Endothelial cell of umbilical vein (primary cell): Measurements from ENCODE around the gene ESPN.

Experiments used
- EZH2 ChIP-seq: IDR thresholded peaks from 2 replicates; pipeline ENCODE4 v1.6.1; 2012; ENCODE audit warnings: borderline replicate concordance, low read depth, mild to moderate bottlenecking, moderate library complexity, low read length, inconsistent platforms; ENCODE audit not compliant: severe bottlenecking
- POLR2A ChIP-seq: IDR thresholded peaks from 2 replicates; pipeline ENCODE4 v1.6.1; 2012; ENCODE audit warnings: low read depth, mild to moderate bottlenecking, control low read depth, low read length
- POLR2AphosphoS5 ChIP-seq: IDR thresholded peaks from 2 replicates; pipeline ENCODE4 v1.6.1; 2012; ENCODE audit warnings: low read depth, mild to moderate bottlenecking, control low read depth, low read length, moderate library complexity; ENCODE audit not compliant: insufficient read depth
- TF ChIP-seq, protein P1 (sequence below), 2 donors: IDR thresholded peaks; 1 replicate in 1 of 2; 2 replicates in 1 of 2; pipeline ENCODE4 v1.5.1; 2011; ENCODE audit warnings: low read length in 2 of 2, mild to moderate bottlenecking in 2 of 2, moderate library complexity in 2 of 2, control low read depth in 1 of 2, inconsistent platforms in 1 of 2, low read depth in 1 of 2; ENCODE audit not compliant: insufficient read depth in 1 of 2; ENCODE audit errors: extremely low read depth in 1 of 2
- TF ChIP-seq, protein P2 (sequence below): IDR thresholded peaks from 2 replicates; pipeline ENCODE4 v1.6.1; 2011; ENCODE audit not compliant: insufficient read depth, insufficient read length

DNA sequence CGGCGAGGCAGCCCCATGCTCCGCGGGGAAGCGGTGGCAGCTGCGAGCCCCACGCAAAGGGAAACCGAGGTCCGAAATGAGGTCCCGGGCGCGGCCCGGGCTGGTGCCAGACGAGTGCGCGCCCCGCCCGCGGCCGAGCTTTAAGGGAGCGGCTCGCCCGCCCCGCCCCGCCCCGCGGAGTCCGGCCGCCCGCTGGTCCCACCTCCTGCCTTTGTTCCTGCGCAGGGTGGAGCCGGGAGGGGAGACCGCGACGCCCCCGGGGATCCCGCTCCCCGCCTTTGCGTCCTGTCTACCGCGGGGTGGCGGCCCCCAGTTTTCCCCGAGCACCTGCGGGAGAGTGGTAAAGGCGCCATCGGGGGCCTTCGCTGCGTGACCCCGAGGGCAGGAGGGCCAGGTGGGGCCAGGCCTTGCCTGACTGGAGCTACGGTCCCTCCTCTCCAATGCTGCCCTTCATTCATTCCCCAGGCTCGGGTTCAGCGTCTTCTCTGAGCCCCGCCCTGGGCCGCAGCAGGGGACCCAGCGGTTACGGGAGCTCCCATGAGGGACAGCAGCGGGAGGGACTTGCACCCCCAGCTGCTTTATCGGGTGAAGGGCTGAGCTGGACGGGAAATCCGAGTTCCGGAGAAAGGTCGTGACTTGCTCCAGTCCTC is 4.6 kb upstream of the ESPN start, which contains the start of gene HES2:
- TF ChIP-seq, protein P1, sequence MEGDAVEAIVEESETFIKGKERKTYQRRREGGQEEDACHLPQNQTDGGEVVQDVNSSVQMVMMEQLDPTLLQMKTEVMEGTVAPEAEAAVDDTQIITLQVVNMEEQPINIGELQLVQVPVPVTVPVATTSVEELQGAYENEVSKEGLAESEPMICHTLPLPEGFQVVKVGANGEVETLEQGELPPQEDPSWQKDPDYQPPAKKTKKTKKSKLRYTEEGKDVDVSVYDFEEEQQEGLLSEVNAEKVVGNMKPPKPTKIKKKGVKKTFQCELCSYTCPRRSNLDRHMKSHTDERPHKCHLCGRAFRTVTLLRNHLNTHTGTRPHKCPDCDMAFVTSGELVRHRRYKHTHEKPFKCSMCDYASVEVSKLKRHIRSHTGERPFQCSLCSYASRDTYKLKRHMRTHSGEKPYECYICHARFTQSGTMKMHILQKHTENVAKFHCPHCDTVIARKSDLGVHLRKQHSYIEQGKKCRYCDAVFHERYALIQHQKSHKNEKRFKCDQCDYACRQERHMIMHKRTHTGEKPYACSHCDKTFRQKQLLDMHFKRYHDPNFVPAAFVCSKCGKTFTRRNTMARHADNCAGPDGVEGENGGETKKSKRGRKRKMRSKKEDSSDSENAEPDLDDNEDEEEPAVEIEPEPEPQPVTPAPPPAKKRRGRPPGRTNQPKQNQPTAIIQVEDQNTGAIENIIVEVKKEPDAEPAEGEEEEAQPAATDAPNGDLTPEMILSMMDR (IDR thresholded peaks at IDR 0.05; ENCODE audit: extremely low read depth in 1 of 2, insufficient read depth in 1 of 2, low read depth in 1 of 2, low read length in 2 of 2), result no peak
- no peak for TF ChIP-seq EZH2
- peak; percentile 56 for TF ChIP-seq POLR2AphosphoS5
- TF ChIP-seq, protein P2, sequence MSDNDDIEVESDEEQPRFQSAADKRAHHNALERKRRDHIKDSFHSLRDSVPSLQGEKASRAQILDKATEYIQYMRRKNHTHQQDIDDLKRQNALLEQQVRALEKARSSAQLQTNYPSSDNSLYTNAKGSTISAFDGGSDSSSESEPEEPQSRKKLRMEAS, result no peak
- TF ChIP-seq POLR2A, result peak; percentile 41
